ENCODE results near the gene ADAT1.
A peak's percentile ranks its signal among the peaks of the same experiment; 100 is the strongest.

The ADAT1 gene

GRCh38 chr16:75572864-75573542, 50.1 kb downstream of the ADAT1 start:
- no peak for DNase-seq

DNA sequence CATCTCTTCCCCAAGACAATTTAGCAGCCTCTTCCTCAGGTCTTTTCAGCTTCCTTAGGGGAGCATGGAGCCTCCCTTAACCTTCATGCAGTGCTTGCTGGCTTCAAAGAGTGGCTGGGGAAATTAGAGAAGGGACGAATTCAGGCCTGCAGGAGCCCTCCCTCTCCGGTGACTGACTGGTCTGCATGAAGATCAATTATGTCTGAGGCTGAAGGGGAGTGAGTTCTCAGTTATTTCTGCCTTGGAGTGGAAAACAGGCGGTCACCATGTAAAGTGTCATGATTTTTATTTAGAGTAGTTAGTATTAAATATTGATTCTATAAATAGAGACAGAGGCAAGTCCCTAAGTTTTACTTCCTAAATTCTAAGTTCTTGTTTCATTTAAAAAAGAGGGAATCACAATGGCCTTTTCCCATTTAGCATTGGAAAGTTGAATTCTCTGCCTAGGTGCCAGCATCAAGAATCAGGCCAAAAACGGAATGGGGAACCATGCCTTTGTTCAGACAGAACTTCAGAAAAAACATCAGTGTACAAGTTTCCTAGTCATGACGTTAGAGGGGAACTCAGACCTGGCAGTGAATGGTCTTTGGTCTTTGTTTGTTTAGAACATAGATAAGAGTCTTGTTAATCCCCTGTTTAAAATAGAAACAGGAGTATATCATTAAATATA, 52.5 kb downstream of the ADAT1 start:
- DNase-seq, result no peak

- no peak for DNase-seq
Observed at GRCh38 chr16:75567911-75568310, 55.2 kb downstream of the ADAT1 start.

- DNase-seq, result peak; percentile 26
Observed at GRCh38 chr16:75566758-75567255, 56.3 kb downstream of the ADAT1 start.

DNA sequence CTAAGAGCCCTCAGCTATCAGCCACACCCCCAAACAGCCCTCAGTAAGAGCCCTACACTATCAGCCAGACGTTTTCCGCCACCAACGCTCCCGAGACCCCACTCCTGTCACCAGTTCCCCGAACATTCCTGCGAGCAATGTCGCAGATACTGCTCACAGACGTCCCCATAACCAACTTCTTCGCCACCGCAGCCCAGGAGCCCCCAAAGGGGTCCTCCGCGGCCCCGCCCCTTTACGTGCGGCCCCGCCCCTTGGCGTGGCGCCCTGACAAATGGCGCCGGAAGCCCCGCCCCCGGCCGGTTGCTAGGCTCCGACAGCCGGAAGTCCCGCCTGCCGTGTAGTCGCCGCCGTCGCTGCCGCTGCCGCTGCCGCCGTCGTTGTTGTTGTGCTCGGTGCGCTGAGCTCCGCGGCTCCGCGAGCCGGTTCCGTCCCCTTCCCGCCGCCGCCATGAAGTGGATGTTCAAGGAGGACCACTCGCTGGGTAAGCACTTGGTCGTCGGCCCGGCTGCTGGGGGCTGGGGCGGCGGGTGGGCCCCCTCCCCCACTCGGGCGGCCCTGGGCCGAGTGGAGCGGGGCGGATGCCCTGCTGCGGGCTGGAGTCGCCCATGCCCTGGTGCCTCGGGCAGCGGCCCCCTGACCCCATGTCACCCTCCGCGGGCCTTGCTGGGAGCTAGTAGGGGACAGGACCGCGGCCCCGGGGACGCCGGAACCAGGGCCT, 56.9 kb downstream of the ADAT1 start, which contains the start of gene GABARAPL2:
GABARAPL2 (plus strand) TSS at position 340 of the 718 bp plus-strand sequence; CDS start at position 448, 108 bp downstream.
- DNase-seq, result peak; percentile 93

- DNase-seq, result no peak
Observed at GRCh38 chr16:75565640-75566039, 57.4 kb downstream of the ADAT1 start.

DNA sequence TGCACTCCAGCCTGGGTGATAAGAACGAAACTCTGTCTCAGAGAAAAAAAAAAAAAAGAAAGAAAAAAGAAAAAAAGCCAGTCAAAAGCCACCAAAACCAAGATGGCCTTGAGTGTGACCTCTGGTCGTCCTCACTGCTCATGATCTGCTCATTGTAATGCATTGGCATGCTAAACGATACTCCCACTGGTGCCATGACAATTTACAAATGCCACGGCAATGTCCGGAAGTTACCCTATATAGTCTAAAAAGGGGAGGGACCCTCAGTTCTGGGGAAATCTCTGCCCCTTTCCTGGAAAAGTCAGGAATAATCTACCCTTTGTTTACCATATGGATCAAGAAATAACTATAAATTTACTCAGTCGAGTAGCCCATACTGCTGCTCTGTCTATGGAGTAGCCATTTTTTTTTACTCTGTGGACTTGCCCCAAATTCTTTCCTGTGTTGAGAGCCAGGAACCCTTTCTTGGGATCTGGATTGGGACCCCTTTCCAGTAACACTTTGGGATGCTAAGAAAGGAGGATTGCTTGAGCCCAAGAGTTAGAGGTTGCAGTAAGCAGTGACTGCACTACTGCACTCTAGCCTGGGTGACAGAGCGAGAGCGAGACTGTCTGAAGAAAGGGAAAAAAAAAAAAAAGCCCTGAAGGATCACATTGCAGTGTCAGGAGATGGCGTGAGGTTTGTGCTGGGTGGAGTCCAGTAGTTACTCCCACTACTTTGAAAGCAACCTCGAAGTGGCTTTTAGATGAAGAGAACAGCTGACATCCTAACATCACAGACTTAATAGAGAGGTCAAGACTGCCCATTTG, 63.3 kb downstream of the ADAT1 start:
- DNase-seq, result no peak

- no peak for DNase-seq
Observed at GRCh38 chr16:75558846-75559401, 64.2 kb downstream of the ADAT1 start.

DNA sequence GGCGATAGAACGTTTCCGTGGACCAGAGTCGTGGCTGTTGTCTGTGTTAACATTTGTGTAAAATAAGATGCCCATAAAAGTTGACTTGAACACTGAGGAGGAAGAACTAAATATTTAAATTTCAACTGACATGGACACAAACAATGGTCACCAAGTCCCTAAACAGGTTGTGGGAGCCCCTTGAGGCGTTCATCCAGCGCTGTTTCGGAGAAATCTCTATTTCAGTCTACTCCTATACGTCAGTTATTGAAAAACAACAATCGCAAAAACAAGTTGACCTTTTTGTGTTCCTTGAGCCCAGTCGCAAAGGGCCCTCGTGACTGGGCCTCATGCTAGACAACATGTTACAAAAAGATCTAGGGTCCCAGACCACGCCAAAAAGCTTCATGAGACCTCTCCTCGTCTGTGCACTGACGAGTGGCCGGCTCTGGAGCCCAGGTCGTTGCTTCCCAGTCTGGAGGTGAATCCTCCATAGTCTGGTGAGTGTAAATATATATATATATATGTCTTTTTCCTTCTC, 66.6 kb downstream of the ADAT1 start:
- DNase-seq, result no peak

DNA sequence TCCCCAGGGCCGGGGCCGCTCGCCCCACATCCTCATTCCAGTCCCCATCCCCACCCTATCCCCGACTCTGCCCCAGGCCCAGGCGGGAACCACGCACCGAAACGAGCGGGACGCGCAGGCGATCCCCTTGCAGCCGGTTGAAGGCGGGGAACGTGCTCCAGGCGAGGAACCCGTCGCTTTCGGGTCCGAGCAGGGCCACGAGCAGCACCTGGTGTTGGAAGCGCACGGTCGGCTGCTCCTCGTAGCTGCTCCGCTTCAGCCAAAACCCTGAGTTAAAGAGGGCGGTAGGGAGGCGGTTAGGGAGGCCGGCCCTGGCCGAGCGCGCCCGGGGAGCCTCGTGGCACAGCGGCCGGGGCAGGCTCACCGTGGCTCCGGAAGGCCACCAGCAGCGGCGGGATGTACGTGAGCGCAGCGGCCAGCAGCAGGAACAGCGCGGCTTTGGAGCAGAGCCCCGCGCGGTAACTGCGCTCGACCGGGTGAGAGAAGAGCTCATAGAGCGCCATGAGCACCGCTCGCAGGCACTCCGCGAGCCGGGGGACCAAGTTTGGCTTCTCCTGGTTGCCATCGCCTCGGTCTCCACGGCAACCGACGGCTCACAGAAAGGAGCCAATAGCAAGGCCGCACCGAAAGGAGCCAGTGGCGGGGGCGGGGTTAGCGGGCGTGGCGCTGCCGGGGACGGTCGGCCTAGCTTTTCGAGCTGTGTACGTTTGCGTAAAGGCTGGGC, 67.2 kb downstream of the ADAT1 start, which contains the start of gene TMEM231:
TMEM231 (minus strand) TSS at position 546 of the 724 bp plus-strand sequence; CDS start at position 503, 43 bp downstream.
- peak; percentile 97 for DNase-seq

- DNase-seq, result no peak
Observed at GRCh38 chr16:75555213-75555706, 67.8 kb downstream of the ADAT1 start.

DNA sequence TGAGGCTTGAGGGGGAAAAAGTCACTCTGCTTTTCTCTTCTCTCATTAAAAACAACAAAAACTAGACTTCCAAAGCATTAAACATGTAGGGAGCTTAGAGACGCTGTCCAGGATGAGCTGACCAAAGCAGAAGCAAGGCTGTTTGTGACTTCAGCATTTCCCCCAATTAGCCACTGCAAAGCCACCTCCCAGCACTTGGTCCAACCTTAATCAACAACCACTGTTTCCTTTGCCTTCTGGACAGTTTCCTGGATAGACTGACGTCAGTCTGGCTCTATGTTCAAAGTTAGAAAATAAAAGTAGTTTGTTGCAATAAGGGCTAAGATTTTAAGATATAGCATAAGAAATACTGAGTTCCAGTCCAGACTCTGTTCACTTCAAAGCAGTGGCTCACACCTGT, 70.1 kb downstream of the ADAT1 start:
- DNase-seq, result no peak

- peak; percentile 56 for DNase-seq
Observed at GRCh38 chr16:75550211-75550662, 72.8 kb downstream of the ADAT1 start.

Data from CD4-positive, alpha-beta T cell treated with Interleukin-12 subunit alpha and Interleukin-12 subunit beta, for 1 hour (primary cell).